Memory B cell (primary cell): ENCODE measurements around the gene CCNT1.
A peak's percentile ranks its signal among the peaks of the same experiment; 100 is the strongest.
"Not testable (repeated sequence)": the region's sequence is repeated elsewhere in the genome, so short reads cannot be mapped to it uniquely, and the experiment has no call there.

Source experiments
- ATAC-seq: fragments of 150-1000 bp; cut with Tn5 transposase; 2 replicates; pipeline ENCODE4 v1.10.0; 2021; ENCODE audit warnings: low read depth, mild to moderate bottlenecking, moderate library complexity
- DNase-seq, 2 donors: peaks; one replicate each; pipeline ENCODE4 v3.0.0; 2022; ENCODE audit warnings: low spot score in 2 of 2
- H3K27ac Mint-ChIP-seq: one replicate; pipeline ENCODE4 v1.8.0; 2022; ENCODE audit warnings: mild to moderate bottlenecking, moderate library complexity, mixed read lengths
- H3K27me3 Mint-ChIP-seq: one replicate; pipeline ENCODE4 v1.8.0; 2022; ENCODE audit warnings: mixed read lengths
- H3K36me3 Mint-ChIP-seq: one replicate; pipeline ENCODE4 v1.8.0; 2022; ENCODE audit warnings: mild to moderate bottlenecking, mixed read lengths
- H3K4me1 Mint-ChIP-seq: one replicate; pipeline ENCODE4 v1.8.0; 2022; ENCODE audit warnings: mixed read lengths
- H3K4me3 Mint-ChIP-seq: one replicate; pipeline ENCODE4 v1.8.0; 2022; ENCODE audit warnings: mild to moderate bottlenecking, moderate library complexity, mixed read lengths
- H3K9me3 Mint-ChIP-seq: one replicate; pipeline ENCODE4 v1.8.0; 2022; ENCODE audit warnings: mixed read lengths

Gene CCNT1

GRCh38 chr12:48686037-48686595 is 30.4 kb downstream of the CCNT1 start:
- ATAC-seq (no peak), DNase-seq (no peak)
- Mint-ChIP-seq H3K27me3 (no peaks in the 10 kb centered on the region), H3K9me3 (no peaks in the 10 kb centered on the region), H3K36me3 (peaks cover 6% of the 10 kb centered on the region), H3K4me3 (no peak overlapping the region), H3K27ac (peak overlapping the region; percentile 17), H3K4me1 (peaks cover 2% of the 10 kb centered on the region)

GRCh38 chr12:48683534-48683933 is 33.0 kb downstream of the CCNT1 start:
- H3K36me3 Mint-ChIP-seq = peaks cover 11% of the 10 kb centered on the region
- H3K27ac Mint-ChIP-seq = no peak overlapping the region
- ATAC-seq (no peak), DNase-seq (no peak)
- no peak overlapping the region for H3K4me3 Mint-ChIP-seq
- H3K9me3 Mint-ChIP-seq = no peaks in the 10 kb centered on the region
- H3K27me3 Mint-ChIP-seq = no peaks in the 10 kb centered on the region
- peaks cover 15% of the 10 kb centered on the region for H3K4me1 Mint-ChIP-seq

GRCh38 chr12:48682927-48683326 is 33.6 kb downstream of the CCNT1 start:
- H3K4me1 Mint-ChIP-seq = peaks cover 20% of the 10 kb centered on the region
- no peaks in the 10 kb centered on the region for H3K9me3 Mint-ChIP-seq
- ATAC-seq = no peak
- H3K27me3 Mint-ChIP-seq = no peaks in the 10 kb centered on the region
- DNase-seq = no peak
- no peak overlapping the region for H3K27ac Mint-ChIP-seq
- no peak overlapping the region for H3K4me3 Mint-ChIP-seq
- peaks cover 13% of the 10 kb centered on the region for H3K36me3 Mint-ChIP-seq

GRCh38 chr12:48682533-48682905 is 34.0 kb downstream of the CCNT1 start:
- not testable (repeated sequence) for ATAC-seq, H3K27me3 Mint-ChIP-seq, DNase-seq, H3K9me3 Mint-ChIP-seq
- H3K4me3 Mint-ChIP-seq = peak overlapping the region; percentile 85
- peaks cover 22% of the 10 kb centered on the region for H3K4me1 Mint-ChIP-seq
- H3K36me3 Mint-ChIP-seq = peaks cover 16% of the 10 kb centered on the region
- H3K27ac Mint-ChIP-seq = peak overlapping the region; percentile 93

GRCh38 chr12:48681710-48682532 is 34.6 kb downstream of the CCNT1 start, which contains the start of gene KANSL2:
Gene KANSL2, minus strand, starts transcription at chr12:48682238. Its CDS starts 606 bp downstream, at chr12:48681632.
- DNase-seq (peak; percentile 85 to 94), ATAC-seq (peak; percentile 92)
- Mint-ChIP-seq H3K27me3 (no peaks in the 10 kb centered on the region), H3K36me3 (peaks cover 19% of the 10 kb centered on the region), H3K4me3 (peak within 1 kb of the TSS; percentile 85), H3K27ac (peak within 1 kb of the TSS; percentile 93), H3K9me3 (no peaks in the 10 kb centered on the region), H3K4me1 (peaks cover 26% of the 10 kb centered on the region)

GRCh38 chr12:48681399-48681709 is 35.2 kb downstream of the CCNT1 start:
- DNase-seq (peak in 1 of 2 donors; percentile 7), ATAC-seq (no peak)
- Mint-ChIP-seq H3K27ac (peak overlapping the region; percentile 93), H3K27me3 (no peaks in the 10 kb centered on the region), H3K36me3 (peaks cover 21% of the 10 kb centered on the region), H3K9me3 (no peaks in the 10 kb centered on the region), H3K4me1 (peaks cover 26% of the 10 kb centered on the region), H3K4me3 (peak overlapping the region; percentile 85)

GRCh38 chr12:48680861-48681260 is 35.6 kb downstream of the CCNT1 start:
- ATAC-seq (no peak), DNase-seq (no peak)
- H3K9me3 Mint-ChIP-seq = no peaks in the 10 kb centered on the region
- peaks cover 26% of the 10 kb centered on the region for H3K4me1 Mint-ChIP-seq
- no peak overlapping the region for H3K27ac Mint-ChIP-seq
- H3K27me3 Mint-ChIP-seq = no peaks in the 10 kb centered on the region
- H3K36me3 Mint-ChIP-seq = peaks cover 23% of the 10 kb centered on the region
- peak overlapping the region; percentile 85 for H3K4me3 Mint-ChIP-seq

GRCh38 chr12:48678551-48679185 is 37.8 kb downstream of the CCNT1 start:
- DNase-seq = no peak
- peak overlapping the region; percentile 71 for H3K27ac Mint-ChIP-seq
- H3K36me3 Mint-ChIP-seq = peaks cover 23% of the 10 kb centered on the region
- no peaks in the 10 kb centered on the region for H3K9me3 Mint-ChIP-seq
- peaks cover 26% of the 10 kb centered on the region for H3K4me1 Mint-ChIP-seq
- peak overlapping the region; percentile 42 for H3K4me3 Mint-ChIP-seq
- ATAC-seq = no peak
- H3K27me3 Mint-ChIP-seq = no peaks in the 10 kb centered on the region

GRCh38 chr12:48671231-48671856 is 45.2 kb downstream of the CCNT1 start:
- DNase-seq = no peak
- peaks cover 2% of the 10 kb centered on the region for H3K4me1 Mint-ChIP-seq
- H3K27ac Mint-ChIP-seq = no peak overlapping the region
- H3K4me3 Mint-ChIP-seq = no peak overlapping the region
- H3K36me3 Mint-ChIP-seq = peaks cover 22% of the 10 kb centered on the region
- no peak for ATAC-seq
- H3K9me3 Mint-ChIP-seq = no peaks in the 10 kb centered on the region
- no peaks in the 10 kb centered on the region for H3K27me3 Mint-ChIP-seq

GRCh38 chr12:48668996-48669395 is 47.5 kb downstream of the CCNT1 start:
- no peak for ATAC-seq
- H3K36me3 Mint-ChIP-seq = peaks cover 23% of the 10 kb centered on the region
- H3K4me3 Mint-ChIP-seq = no peak overlapping the region
- no peak overlapping the region for H3K27ac Mint-ChIP-seq
- DNase-seq = no peak
- H3K9me3 Mint-ChIP-seq = no peaks in the 10 kb centered on the region
- peaks cover 2% of the 10 kb centered on the region for H3K4me1 Mint-ChIP-seq
- H3K27me3 Mint-ChIP-seq = no peaks in the 10 kb centered on the region

- Mint-ChIP-seq H3K9me3 (no peaks in the 10 kb centered on the region), H3K4me1 (no peaks in the 10 kb centered on the region), H3K4me3 (no peak overlapping the region), H3K27me3 (no peaks in the 10 kb centered on the region), H3K36me3 (peaks cover 25% of the 10 kb centered on the region), H3K27ac (no peak overlapping the region)
- DNase-seq = no peak
- ATAC-seq = no peak
These were observed 56.6 kb downstream of the CCNT1 start for GRCh38 chr12:48659863-48660262.

GRCh38 chr12:48651681-48652080 is 64.8 kb downstream of the CCNT1 start:
- DNase-seq (no peak), ATAC-seq (no peak)
- no peaks in the 10 kb centered on the region for H3K4me1 Mint-ChIP-seq
- H3K4me3 Mint-ChIP-seq = no peak overlapping the region
- H3K9me3 Mint-ChIP-seq = no peaks in the 10 kb centered on the region
- peaks cover 25% of the 10 kb centered on the region for H3K36me3 Mint-ChIP-seq
- H3K27ac Mint-ChIP-seq = peak overlapping the region; percentile 28
- H3K27me3 Mint-ChIP-seq = no peaks in the 10 kb centered on the region

GRCh38 chr12:48645354-48645753 is 71.2 kb downstream of the CCNT1 start:
- H3K36me3 Mint-ChIP-seq = peaks cover 17% of the 10 kb centered on the region
- H3K27ac Mint-ChIP-seq, ATAC-seq: not testable (repeated sequence)

GRCh38 chr12:48643011-48643410 is 73.5 kb downstream of the CCNT1 start:
- Mint-ChIP-seq H3K27me3 (no peaks in the 10 kb centered on the region), H3K4me3 (no peak overlapping the region), H3K27ac (no peak overlapping the region), H3K9me3 (peaks cover 7% of the 10 kb centered on the region), H3K36me3 (peaks cover 16% of the 10 kb centered on the region), H3K4me1 (no peaks in the 10 kb centered on the region)
- ATAC-seq (no peak), DNase-seq (no peak)

More at GRCh38 chr12:48645354-48645753, 71.2 kb downstream of the CCNT1 start:
- H3K9me3 Mint-ChIP-seq, H3K4me1 Mint-ChIP-seq, H3K4me3 Mint-ChIP-seq, H3K27me3 Mint-ChIP-seq, DNase-seq: not testable (repeated sequence)
